H7 (cell line): ENCODE measurements around the gene CAGE1. TPM values are rescaled to one million over a fixed set of nuclear protein-coding genes. Genes with fewer than 3 reads are reported as not detected.
"Not testable (repeated sequence)": the region's sequence is repeated elsewhere in the genome, so short reads cannot be mapped to it uniquely, and the experiment has no call there.

Experiments
- DNase-seq: peaks from one replicate; pipeline ENCODE4 v3.0.0; 2012
- H3K27me3 ChIP-seq: 2 replicates; pipeline ENCODE4 v1.6.0; 2011; ENCODE audit warnings: mild to moderate bottlenecking, low read length; ENCODE audit not compliant: control insufficient read depth, insufficient read depth
- H3K36me3 ChIP-seq: replicated peaks from 2 replicates; pipeline ENCODE4 v1.5.1; 2011; ENCODE audit warnings: low read length; ENCODE audit not compliant: control insufficient read depth, insufficient read depth
- H3K4me3 ChIP-seq: 2 replicates; pipeline ENCODE4 v1.5.1; 2011; ENCODE audit warnings: low read depth, mild to moderate bottlenecking, control low read depth, low read length, moderate library complexity; ENCODE audit not compliant: insufficient read depth
- total RNA-seq: library from RNA; depleted of rRNA; stranded (reverse); fragments of >200 nt; shearing (Covaris generic); gene quantifications from 2 replicates; pipeline ENCODE4 v1.2.3, GENCODE V29; 2014

Gene CAGE1
- total RNA-seq, 1 experiment from 2014 or later = 0.21 TPM

DNA sequence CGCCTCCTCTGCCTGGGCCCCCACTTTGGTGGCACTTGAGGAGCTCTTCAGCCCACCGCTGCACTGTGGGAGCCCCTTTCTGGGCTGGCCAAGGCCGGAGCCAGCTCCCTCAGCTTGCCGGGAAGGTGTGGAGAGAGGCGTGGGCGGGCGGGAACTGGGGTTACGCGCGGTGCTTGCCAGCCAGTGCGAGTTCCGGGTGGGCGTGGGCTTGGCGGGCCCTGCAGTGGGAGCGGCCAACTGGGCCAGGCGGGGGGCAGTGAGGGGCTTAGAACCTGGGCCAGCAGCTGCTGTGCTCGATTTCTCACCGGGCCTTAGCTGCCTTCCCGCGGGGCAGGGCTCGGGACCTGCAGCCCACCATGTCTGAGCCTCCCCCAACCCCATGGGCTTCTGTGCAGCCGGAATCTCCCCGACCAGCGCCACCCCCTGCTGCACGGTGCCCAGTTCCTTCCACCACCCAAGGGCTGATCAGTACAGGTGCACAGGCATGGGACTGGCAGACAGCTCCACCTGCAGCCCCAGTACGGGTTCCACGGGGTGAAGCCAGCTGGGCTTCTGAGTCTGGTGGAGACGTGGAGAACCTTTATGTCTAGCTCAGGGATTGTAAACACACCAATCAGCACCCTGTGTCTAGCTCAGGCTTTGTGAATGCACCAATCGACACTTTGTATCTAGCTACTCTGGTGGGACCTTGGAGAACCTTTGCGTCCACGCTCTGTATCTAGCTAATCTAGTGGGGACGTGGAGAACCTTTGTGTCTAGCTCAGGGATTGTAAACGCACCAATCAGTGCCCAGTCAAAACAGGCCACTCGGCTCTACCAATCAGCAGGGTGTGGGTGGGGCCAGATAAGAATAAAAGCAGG lies 74.2 kb downstream of the CAGE1 start:
- DNase-seq, H3K36me3 ChIP-seq, H3K4me3 ChIP-seq, H3K27me3 ChIP-seq: not testable (repeated sequence)

DNA sequence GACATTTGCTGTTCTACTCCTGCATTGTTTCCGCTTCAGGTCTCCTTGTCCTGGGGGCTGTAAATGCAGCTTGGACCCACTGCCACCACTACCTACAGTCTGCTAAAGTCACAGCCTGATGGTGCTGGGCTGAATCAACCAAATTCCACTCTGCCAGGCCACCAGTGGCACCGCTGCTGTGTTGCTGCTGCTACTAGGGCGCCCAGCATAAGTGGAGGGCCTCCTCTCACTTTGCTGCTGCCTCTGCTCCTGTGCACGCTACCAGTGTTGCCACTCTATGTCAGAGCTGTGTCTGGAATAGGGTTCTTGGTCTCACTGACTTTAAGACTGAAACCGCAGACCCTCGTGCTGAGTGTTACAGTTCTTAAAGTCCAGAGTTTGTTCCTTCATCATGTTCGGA lies 75.1 kb downstream of the CAGE1 start:
- peaks cover 6% of the 10 kb centered on the region for H3K36me3 ChIP-seq
- no peaks in the 10 kb centered on the region for H3K27me3 ChIP-seq
- no peak for DNase-seq
- H3K4me3 ChIP-seq = no peak overlapping the region

DNA sequence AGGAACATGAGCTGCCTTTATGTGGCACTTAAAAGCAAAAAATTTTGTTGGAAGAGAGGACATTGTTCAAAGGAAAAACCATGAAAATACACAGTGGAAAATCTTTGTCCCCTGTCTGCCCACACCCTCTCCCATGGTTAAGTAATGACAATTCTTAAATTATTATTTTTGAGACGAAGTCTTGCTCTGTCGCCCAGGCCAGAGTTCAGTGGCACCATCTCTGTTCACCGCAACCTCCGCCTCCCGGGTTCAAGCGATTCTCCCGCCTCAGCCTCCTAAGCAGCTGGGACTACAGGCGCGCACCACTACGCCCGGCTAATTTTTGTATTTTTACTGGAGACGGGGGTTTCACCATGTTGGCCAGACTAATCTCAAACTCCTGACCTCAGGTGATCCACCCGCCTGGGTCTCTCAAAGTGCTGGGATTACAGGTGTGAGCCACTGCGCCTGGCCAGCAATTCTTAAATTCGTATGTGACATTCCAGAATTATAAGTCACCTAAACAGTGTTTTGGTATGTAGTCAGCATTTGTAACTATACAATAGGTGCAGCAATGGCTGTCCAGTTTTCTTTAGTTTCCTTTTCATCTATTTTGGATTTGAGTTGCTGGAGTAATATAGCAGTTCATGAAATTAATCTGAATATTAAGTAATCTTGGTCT lies 75.9 kb downstream of the CAGE1 start:
- peaks cover 13% of the 10 kb centered on the region for H3K36me3 ChIP-seq
- DNase-seq = no peak
- H3K4me3 ChIP-seq = peak overlapping the region; percentile 41
- no peaks in the 10 kb centered on the region for H3K27me3 ChIP-seq

DNA sequence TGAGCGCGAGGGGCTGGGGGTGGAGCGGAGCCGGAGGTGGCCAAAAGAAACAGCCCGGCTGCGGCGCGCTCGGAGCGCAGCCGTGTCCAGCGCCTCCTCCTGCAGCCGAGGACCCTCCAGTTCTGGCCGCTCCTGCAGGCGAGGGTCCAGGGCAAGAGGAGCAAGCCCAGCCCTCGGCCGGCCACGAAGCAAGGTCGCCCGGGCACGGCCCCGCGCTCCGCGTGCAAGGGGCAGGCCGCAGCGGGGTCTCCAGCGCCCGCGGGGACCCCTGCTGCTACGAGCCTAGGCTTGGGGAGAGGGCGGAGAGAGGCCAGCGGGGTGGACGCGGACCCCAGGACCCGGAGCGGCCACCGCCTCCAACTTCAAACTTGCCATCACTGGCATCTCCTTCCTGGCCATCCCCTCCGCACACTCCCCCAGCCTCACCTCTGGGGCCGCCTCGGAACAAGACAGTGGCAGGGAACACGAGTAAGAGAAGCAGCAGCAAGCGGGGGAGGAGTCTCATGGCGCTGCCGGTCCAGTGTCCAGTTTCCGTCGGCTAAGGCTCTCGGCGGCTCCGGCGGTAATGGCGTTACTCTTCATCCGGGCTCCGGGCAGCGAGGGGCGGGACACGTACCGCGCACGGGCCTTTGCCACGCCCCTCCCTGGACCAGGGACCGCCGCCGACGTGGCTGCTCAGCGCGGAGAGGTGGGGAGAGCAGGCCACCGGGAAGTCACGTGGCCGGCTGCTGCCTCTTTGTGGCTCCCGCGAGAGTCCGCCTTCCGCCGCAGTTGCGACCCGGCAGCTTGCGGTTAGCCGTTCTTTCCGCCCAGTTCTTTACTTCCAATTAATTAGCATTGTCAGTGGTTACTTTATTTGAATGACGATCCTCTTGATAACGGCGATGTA lies 76.7 kb downstream of the CAGE1 start, which contains the start of gene SSR1:
TSS of gene SSR1 (minus strand) at position 584 of the 889 bp plus-strand sequence. CDS start at position 505, 79 bp downstream.
- Histone ChIP-seq H3K27me3 (no peaks in the 10 kb centered on the region), H3K4me3 (peak within 1 kb of the TSS; percentile 97), H3K36me3 (peaks cover 13% of the 10 kb centered on the region)
- DNase-seq = peak; percentile 99

DNA sequence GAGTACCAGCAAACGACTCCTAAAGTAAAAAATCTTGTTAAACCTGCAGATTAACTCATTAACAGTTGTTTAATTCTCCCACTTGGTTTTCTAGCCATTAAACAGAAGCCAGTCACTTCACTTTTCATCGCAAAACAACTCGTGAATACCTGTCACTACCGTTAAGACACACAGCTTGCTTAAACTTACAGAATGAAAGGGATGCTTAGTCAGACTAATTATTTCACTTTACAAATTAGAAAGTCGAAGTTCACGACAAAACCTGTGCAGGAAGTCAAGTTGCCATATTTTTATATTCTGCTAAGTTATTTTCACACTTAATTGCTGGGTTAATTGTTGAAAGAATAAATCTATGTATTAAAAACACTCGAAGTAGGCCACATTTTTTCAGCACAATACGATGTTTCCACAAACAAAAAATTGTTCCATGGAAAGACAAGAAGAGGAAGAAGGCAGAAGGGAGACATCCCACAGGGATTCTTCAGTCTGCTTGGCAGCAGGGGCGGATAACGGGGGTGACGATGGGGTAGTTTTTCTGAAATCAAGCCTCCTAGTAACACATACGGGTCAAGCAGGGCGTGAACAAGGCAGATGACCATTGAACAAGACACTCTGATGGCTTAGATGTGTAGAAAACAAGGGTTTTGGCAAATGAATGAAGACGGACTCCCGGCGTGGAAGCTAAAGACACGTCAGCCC lies 77.5 kb downstream of the CAGE1 start:
- Histone ChIP-seq H3K27me3 (no peaks in the 10 kb centered on the region), H3K4me3 (peak overlapping the region; percentile 97), H3K36me3 (peaks cover 14% of the 10 kb centered on the region)
- DNase-seq = no peak

DNA sequence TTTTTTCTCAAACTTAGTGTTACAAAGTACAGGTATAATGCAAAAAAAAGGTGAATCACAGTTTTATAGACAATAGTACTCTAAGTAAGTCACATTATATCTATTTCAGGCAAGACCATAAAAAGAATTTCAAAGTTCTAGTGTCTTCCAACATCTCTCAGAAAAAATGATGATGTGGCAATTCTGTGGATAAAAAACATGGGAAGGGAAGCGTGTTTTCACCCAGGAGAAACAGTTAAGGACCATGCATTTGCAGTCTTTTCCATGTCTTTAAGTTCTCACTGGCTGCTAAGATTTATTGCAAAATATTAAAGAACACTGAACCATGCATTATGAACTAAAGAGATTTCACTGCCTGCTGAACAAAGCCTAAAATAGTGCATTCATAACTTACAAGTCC lies 78.4 kb downstream of the CAGE1 start:
- Histone ChIP-seq H3K27me3 (no peaks in the 10 kb centered on the region), H3K4me3 (no peak overlapping the region), H3K36me3 (peaks cover 16% of the 10 kb centered on the region)
- DNase-seq = no peak

DNA sequence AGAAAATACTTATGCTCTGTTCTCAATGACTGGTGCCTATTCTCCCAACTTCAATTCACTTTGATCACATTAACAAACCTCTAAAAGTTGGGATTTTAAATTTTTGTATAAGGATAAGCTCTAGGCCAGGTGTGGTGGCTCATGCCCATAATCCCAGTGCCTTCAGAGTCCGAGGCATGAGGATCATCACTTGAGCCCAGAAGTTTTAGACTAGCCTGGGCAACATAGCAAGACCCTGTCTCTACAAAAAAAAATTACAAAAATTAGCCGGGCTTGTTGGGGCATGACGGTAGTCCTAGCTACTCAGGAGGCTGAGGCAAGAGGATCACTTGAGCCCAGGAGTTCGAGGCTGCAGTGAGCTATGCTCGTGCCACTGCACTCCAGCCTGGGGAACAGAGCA lies 80.5 kb downstream of the CAGE1 start:
- H3K27me3 ChIP-seq = no peaks in the 10 kb centered on the region
- H3K4me3 ChIP-seq = no peak overlapping the region
- no peak for DNase-seq
- H3K36me3 ChIP-seq = peaks cover 23% of the 10 kb centered on the region

DNA sequence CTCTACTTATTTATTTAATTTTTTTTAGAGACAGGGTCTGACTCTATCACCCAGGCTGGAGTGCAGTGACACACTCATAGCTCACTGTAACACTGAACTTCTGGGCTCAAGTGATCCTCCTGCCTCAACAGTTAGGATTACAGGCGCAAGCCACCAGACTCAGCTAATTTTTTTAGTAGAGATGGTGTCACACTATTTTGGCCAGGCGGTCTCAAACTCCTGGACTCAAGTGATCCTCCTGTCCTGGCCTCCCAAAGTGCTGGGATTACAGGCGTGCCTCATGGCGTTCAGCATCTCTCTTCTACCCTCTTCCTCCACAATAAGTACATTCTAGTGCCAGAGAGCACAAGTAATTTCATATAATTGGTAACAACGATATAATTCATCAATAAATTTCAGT lies 82.0 kb downstream of the CAGE1 start:
- no peaks in the 10 kb centered on the region for H3K27me3 ChIP-seq
- H3K36me3 ChIP-seq = peaks cover 27% of the 10 kb centered on the region
- H3K4me3 ChIP-seq = no peak overlapping the region
- no peak for DNase-seq

DNA sequence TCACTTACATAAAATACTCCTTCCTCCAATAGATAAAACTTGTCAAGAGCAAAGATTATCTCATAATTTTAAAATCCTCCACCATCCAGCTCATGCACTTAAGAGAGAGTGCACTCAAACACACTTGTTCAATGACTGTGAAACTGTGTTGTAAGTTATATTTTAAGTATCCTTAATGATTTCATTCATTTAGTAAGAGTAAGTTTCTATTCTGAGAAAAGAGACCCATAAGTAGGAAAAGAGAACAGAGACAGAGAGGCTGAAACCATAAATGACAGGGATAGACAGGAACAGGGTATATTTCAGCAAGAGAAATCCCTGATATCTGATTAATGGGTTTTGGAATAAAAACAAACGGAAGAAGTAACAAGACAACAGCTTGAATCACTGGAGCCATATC lies 84.7 kb downstream of the CAGE1 start:
- Histone ChIP-seq H3K27me3 (no peaks in the 10 kb centered on the region), H3K36me3 (peaks cover 30% of the 10 kb centered on the region), H3K4me3 (no peak overlapping the region)
- no peak for DNase-seq

DNA sequence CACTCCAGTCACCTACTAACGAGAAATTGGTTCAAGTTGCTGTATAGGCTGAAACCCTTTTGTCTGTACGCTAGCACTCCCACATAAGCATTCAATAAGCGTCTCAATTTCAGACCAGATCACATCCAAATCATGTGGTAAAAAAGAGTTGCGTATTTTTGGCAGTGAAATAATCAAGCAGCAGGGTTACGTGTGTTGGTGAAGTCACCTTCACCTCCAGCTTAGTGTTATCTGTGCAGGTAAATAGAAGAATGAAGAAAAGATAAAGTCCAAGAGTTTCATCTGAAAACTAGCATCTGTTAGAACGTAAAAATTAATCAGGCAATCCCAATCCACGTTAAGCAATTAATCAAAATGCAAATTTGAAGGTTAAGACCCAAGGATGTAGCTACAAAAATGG lies 87.8 kb downstream of the CAGE1 start:
- DNase-seq = no peak
- Histone ChIP-seq H3K4me3 (no peak overlapping the region), H3K27me3 (no peaks in the 10 kb centered on the region), H3K36me3 (peaks cover 23% of the 10 kb centered on the region)

DNA sequence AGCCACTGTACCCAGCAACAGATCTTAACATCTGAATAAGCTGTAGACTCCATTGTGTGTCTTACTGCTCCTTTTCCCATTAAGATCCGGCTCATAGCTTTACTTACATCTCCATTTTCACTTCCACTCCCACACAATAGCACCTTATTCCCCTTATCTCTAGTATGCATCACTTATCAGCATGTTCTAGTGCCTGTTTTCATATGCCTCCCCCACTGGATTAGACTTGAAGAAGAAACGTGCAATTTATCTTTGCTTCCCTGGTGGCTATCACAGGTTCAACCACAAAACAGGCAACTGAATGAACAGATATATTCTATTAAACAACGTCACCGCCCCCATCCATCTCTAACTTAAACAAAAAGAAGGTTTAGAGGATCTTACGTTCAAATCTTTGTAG lies 88.6 kb downstream of the CAGE1 start:
- Histone ChIP-seq H3K27me3 (no peaks in the 10 kb centered on the region), H3K36me3 (peaks cover 23% of the 10 kb centered on the region), H3K4me3 (no peak overlapping the region)
- no peak for DNase-seq

DNA sequence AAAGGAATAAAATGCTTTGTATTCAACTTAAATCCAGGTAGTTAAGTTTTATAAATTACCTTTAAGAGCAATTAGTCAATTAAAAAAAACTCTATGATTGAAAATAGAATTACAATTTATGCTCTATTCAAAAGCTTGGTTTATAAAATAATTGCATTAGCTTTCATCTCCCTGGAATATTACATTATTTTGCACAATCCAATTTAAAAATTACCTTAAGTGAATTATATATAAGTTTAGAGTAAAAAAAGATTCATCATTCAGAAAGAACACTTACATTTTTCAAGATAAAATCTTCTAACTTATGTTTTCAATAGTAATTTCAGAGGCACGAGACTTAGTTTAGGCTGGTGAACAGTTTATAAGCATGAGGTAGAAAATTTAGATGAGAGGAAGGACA lies 91.4 kb downstream of the CAGE1 start:
- H3K4me3 ChIP-seq = no peak overlapping the region
- no peak for DNase-seq
- no peaks in the 10 kb centered on the region for H3K27me3 ChIP-seq
- H3K36me3 ChIP-seq = peaks cover 13% of the 10 kb centered on the region

DNA sequence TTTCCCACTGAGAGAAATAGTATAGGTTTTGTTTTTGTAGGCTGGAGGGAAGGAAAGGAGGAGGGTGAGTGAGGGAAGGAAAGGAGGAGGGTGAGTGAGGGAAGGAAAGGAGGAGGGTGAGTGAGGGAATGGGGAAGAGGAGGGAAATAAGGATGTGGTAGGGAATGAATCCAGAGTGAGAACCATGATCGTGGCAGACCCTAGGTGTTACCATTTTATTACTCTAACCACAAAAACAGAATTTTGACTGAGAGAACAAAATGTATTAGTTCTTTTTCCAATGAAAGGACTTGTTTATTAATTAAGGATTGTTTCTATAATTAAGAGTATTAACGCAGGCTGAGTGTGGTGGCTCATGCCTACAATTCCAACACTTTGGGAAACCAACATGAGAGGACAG lies 92.9 kb downstream of the CAGE1 start:
- Histone ChIP-seq H3K4me3 (no peak overlapping the region), H3K27me3 (no peaks in the 10 kb centered on the region), H3K36me3 (peaks cover 18% of the 10 kb centered on the region)
- no peak for DNase-seq

DNA sequence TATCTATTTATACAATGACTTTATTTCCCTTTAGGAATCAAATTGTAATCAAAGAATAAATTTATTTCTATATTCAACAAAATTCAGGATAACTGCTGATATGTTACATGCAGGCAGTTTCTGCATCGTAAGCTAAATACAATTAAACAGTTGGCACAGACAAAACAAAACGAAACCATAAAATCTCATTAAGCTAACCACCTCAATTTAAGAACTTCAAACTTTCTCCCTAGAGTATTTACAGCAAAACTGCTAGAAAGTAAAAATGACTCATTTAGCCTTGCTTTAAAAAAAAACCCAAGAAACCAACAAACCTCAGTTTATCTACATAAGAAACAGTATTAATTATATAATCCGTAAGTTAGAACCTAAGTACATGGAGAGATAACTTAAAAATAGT lies 93.6 kb downstream of the CAGE1 start:
- H3K27me3 ChIP-seq = no peaks in the 10 kb centered on the region
- H3K36me3 ChIP-seq = peaks cover 15% of the 10 kb centered on the region
- H3K4me3 ChIP-seq = no peak overlapping the region
- DNase-seq = no peak
